ENCODE data around the gene SLC25A41.

The SLC25A41 gene

DNA sequence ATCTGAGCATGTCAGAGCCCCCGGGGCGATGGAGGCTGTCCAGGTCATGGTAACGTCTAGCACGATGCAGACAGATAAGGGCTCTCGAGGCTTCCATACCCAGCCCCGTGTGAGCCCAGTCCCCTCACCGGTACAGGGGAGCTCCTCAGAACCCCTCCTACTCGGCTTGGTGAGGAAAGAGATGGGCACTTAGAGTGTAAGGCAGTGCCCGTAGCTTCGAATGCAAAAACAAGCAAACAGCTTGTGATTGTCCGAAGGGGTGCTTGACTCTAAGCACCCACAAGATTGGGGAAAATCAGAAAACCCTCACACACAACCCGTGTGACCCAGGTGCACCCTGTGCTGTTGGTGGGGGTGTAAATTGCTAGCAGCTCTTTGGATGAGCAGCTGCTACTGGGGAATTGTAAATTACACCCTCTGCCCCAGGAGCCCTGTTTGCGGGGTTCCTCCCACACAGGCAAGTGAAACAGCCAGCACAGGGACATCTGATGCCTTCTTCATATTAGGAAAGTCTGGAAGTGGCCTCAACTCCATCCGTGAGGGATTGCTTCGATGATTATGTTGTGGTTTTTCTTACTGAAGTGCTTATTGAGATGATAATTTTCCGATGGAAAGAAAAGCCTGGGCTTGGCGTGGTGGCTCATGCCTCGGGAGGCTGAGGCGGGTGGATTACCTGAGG lies 56.9 kb downstream of the SLC25A41 start:
- no peak for DNase-seq (ENCODE audit: low read depth)

More for the DNA sequence above, 56.9 kb downstream of the SLC25A41 start:
- TF ChIP-seq, protein P1, sequence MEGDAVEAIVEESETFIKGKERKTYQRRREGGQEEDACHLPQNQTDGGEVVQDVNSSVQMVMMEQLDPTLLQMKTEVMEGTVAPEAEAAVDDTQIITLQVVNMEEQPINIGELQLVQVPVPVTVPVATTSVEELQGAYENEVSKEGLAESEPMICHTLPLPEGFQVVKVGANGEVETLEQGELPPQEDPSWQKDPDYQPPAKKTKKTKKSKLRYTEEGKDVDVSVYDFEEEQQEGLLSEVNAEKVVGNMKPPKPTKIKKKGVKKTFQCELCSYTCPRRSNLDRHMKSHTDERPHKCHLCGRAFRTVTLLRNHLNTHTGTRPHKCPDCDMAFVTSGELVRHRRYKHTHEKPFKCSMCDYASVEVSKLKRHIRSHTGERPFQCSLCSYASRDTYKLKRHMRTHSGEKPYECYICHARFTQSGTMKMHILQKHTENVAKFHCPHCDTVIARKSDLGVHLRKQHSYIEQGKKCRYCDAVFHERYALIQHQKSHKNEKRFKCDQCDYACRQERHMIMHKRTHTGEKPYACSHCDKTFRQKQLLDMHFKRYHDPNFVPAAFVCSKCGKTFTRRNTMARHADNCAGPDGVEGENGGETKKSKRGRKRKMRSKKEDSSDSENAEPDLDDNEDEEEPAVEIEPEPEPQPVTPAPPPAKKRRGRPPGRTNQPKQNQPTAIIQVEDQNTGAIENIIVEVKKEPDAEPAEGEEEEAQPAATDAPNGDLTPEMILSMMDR (conservative IDR thresholded peaks at IDR 0.05; ENCODE audit: control insufficient read depth, insufficient read depth, low read depth, low read length) = no peak
- no peak overlapping the region for H3K4me3 ChIP-seq (ENCODE audit: control insufficient read depth, low read depth, low read length)

Data from fibroblast of mammary gland (primary cell).